ENCODE measurements around the gene CHST8. TPM values are rescaled to one million over a fixed set of nuclear protein-coding genes. Genes with fewer than 3 reads are reported as not detected.

CHST8 gene
- polyA plus RNA-seq, 1 experiment = not detected

GRCh38 chr19:33670398-33670797, 48.6 kb downstream of the CHST8 start:
- DNase-seq (ENCODE audit: low read depth, low spot score) = no peak
- ChIA-PET POLR2A (no interaction called here), CTCF (no interaction called here)
- Histone ChIP-seq H3K4me3 (ENCODE audit: low read depth, low read length) (no peak overlapping the region), H3K27me3 (ENCODE audit: control insufficient read depth, insufficient read depth, low read length) (no peaks in the 10 kb centered on the region), H3K27ac (ENCODE audit: low read depth, low read length) (no peak overlapping the region), H3K9me3 (ENCODE audit: control insufficient read depth, insufficient read depth, low read length) (no peaks in the 10 kb centered on the region)
- no peak for TF ChIP-seq CTCF (IDR thresholded peaks at IDR 0.05; ENCODE audit: low read depth, low read length)

GRCh38 chr19:33671211-33671610, 49.5 kb downstream of the CHST8 start:
- Histone ChIP-seq H3K4me3 (ENCODE audit: low read depth, low read length) (no peak overlapping the region), H3K9me3 (ENCODE audit: control insufficient read depth, insufficient read depth, low read length) (no peaks in the 10 kb centered on the region), H3K27ac (ENCODE audit: low read depth, low read length) (no peak overlapping the region), H3K27me3 (ENCODE audit: control insufficient read depth, insufficient read depth, low read length) (no peaks in the 10 kb centered on the region)
- TF ChIP-seq CTCF (IDR thresholded peaks at IDR 0.05; ENCODE audit: low read depth, low read length) = no peak
- ChIA-PET CTCF (no interaction called here), POLR2A (no interaction called here)
- no peak for DNase-seq (ENCODE audit: low read depth, low spot score)

- no peak for DNase-seq (ENCODE audit: low read depth, low spot score)
- no peak for TF ChIP-seq CTCF (IDR thresholded peaks at IDR 0.05; ENCODE audit: low read depth, low read length)
- CTCF ChIA-PET = no interaction called here
- no peaks in the 10 kb centered on the region for H3K9me3 ChIP-seq (ENCODE audit: control insufficient read depth, insufficient read depth, low read length)
- POLR2A ChIA-PET = no interaction called here
- H3K27me3 ChIP-seq (ENCODE audit: control insufficient read depth, insufficient read depth, low read length) = no peaks in the 10 kb centered on the region
- H3K27ac ChIP-seq (ENCODE audit: low read depth, low read length) = no peak overlapping the region
- no peak overlapping the region for H3K4me3 ChIP-seq (ENCODE audit: low read depth, low read length)
These were observed 51.6 kb downstream of the CHST8 start for GRCh38 chr19:33673258-33673875.

- ChIA-PET POLR2A (no interaction called here), CTCF (no interaction called here)
- TF ChIP-seq CTCF (IDR thresholded peaks at IDR 0.05; ENCODE audit: low read depth, low read length) = no peak
These were observed 52.4 kb downstream of the CHST8 start for GRCh38 chr19:33673996-33674625.

GRCh38 chr19:33674626-33675367, 53.0 kb downstream of the CHST8 start:
- Histone ChIP-seq H3K27ac (ENCODE audit: low read depth, low read length) (no peak overlapping the region), H3K4me3 (ENCODE audit: low read depth, low read length) (no peak overlapping the region), H3K9me3 (ENCODE audit: control insufficient read depth, insufficient read depth, low read length) (no peaks in the 10 kb centered on the region), H3K27me3 (ENCODE audit: control insufficient read depth, insufficient read depth, low read length) (no peaks in the 10 kb centered on the region)
- CTCF ChIA-PET = no interaction called here
- no peak for DNase-seq (ENCODE audit: low read depth, low spot score)
- TF ChIP-seq CTCF (IDR thresholded peaks at IDR 0.05; ENCODE audit: low read depth, low read length) = no peak
- POLR2A ChIA-PET = no interaction called here

More at GRCh38 chr19:33673996-33674625, 52.4 kb downstream of the CHST8 start:
- Histone ChIP-seq H3K4me3 (ENCODE audit: low read depth, low read length) (no peak overlapping the region), H3K27ac (ENCODE audit: low read depth, low read length) (no peak overlapping the region), H3K27me3 (ENCODE audit: control insufficient read depth, insufficient read depth, low read length) (no peaks in the 10 kb centered on the region), H3K9me3 (ENCODE audit: control insufficient read depth, insufficient read depth, low read length) (no peaks in the 10 kb centered on the region)
- no peak for DNase-seq (ENCODE audit: low read depth, low spot score)

Data from AG04450 (cell line).